Activated T-cell treated with anti-CD3 and anti-CD28 coated beads for 1 hour (primary cell): ENCODE measurements around the gene MAT2A.

Experiments used
- DNase-seq: peaks from one replicate; pipeline ENCODE4 v3.0.0-alpha.2; 2020; ENCODE audit warnings: low read depth

The MAT2A gene

GRCh38 chr2:85538507-85539360 is at the start of gene MAT2A:
MAT2A (plus strand) TSS chr2:85539168; CDS start chr2:85539288, 120 bp downstream.
- peak; percentile 86 for DNase-seq

- DNase-seq = no peak
Observed at GRCh38 chr2:85490861-85491755, 47.9 kb upstream of the MAT2A start.

GRCh38 chr2:85496436-85496835 is 42.5 kb upstream of the MAT2A start:
- no peak for DNase-seq

- no peak for DNase-seq
Observed at GRCh38 chr2:85497944-85498630, 40.9 kb upstream of the MAT2A start.

- DNase-seq = no peak
Observed at GRCh38 chr2:85501248-85501647, 37.7 kb upstream of the MAT2A start.

- no peak for DNase-seq
Observed at GRCh38 chr2:85502720-85503119, 36.2 kb upstream of the MAT2A start.

GRCh38 chr2:85503168-85503850 is 35.7 kb upstream of the MAT2A start:
- DNase-seq = no peak

GRCh38 chr2:85503851-85504777 is 34.9 kb upstream of the MAT2A start:
- DNase-seq = no peak

GRCh38 chr2:85504778-85505261 is 34.1 kb upstream of the MAT2A start:
- DNase-seq = no peak

GRCh38 chr2:85505551-85506238 is 33.3 kb upstream of the MAT2A start:
- no peak for DNase-seq

- DNase-seq = no peak
Observed at GRCh38 chr2:85506768-85507181, 32.2 kb upstream of the MAT2A start.

- DNase-seq = no peak
Observed at GRCh38 chr2:85511008-85511811, 27.8 kb upstream of the MAT2A start.

- DNase-seq = no peak
Observed at GRCh38 chr2:85514323-85514722, 24.6 kb upstream of the MAT2A start.

GRCh38 chr2:85516653-85517389 is 22.1 kb upstream of the MAT2A start:
- no peak for DNase-seq

GRCh38 chr2:85522090-85522647 is 16.8 kb upstream of the MAT2A start:
- no peak for DNase-seq

GRCh38 chr2:85523062-85523902 is 15.7 kb upstream of the MAT2A start:
- DNase-seq = no peak

- DNase-seq = no peak
Observed at GRCh38 chr2:85523903-85524335, 15.0 kb upstream of the MAT2A start.
